Measurements from ENCODE around the gene NMNAT2. TPM values are rescaled to one million over a fixed set of nuclear protein-coding genes. Genes with fewer than 3 reads are reported as not detected.

The NMNAT2 gene
- total RNA-seq, 1 experiment from 2014 or later = 0.39 TPM

DNA sequence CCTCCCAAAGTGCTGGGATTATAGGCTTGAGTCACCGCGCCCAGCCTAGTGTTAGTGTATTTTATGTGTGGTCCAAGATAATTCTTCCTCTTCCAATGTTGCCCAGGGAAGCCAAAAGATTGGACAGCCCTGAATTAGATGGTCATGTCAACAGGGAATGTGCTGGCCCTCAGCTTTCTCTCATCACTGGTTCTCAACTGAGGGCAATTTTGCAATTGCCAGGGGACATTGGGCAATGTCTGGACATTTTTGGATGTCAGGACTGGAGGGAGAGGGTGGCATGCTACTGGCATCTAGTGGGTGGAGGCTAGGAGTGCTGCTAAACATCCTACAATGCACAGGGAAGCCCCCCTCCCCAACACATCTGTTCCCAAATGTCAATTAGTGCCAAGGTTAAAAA lies 137.1 kb downstream of the NMNAT2 start:
- ATAC-seq (no peak; the same call in 1 of the 2 replicates), DNase-seq (ENCODE audit: low read depth, low spot score) (no peak)
- Histone ChIP-seq H3K36me3 (ENCODE audit: control insufficient read depth, insufficient read depth, low read length) (no peaks in the 10 kb centered on the region), H3K9me3 (ENCODE audit: control insufficient read depth, insufficient read depth, low read depth, low read length) (no peaks in the 10 kb centered on the region), H3K4me1 (ENCODE audit: control insufficient read depth, insufficient read depth, low read length) (no peaks in the 10 kb centered on the region; the same call in 1 of the 2 replicates), H3K4me3 (ENCODE audit: low read depth in 2 of 2, low read length in 2 of 2) (no peak overlapping the region), H3K27ac (ENCODE audit: low read length) (no peak overlapping the region), H3K27me3 (ENCODE audit: control insufficient read depth, insufficient read depth, low read length) (no peaks in the 10 kb centered on the region)
- TF ChIP-seq CTCF (IDR thresholded peaks at IDR 0.05) (no peak), POLR2AphosphoS5 (IDR thresholded peaks at IDR 0.05; ENCODE audit: low read depth, low read length) (no peak), SIN3A (IDR thresholded peaks at IDR 0.05; ENCODE audit: borderline replicate concordance, insufficient read depth, low read depth, low read length) (no peak), TCF7L2 (IDR thresholded peaks at IDR 0.05; ENCODE audit: low read depth, low read length) (no peak)
- TF ChIP-seq, protein P1, sequence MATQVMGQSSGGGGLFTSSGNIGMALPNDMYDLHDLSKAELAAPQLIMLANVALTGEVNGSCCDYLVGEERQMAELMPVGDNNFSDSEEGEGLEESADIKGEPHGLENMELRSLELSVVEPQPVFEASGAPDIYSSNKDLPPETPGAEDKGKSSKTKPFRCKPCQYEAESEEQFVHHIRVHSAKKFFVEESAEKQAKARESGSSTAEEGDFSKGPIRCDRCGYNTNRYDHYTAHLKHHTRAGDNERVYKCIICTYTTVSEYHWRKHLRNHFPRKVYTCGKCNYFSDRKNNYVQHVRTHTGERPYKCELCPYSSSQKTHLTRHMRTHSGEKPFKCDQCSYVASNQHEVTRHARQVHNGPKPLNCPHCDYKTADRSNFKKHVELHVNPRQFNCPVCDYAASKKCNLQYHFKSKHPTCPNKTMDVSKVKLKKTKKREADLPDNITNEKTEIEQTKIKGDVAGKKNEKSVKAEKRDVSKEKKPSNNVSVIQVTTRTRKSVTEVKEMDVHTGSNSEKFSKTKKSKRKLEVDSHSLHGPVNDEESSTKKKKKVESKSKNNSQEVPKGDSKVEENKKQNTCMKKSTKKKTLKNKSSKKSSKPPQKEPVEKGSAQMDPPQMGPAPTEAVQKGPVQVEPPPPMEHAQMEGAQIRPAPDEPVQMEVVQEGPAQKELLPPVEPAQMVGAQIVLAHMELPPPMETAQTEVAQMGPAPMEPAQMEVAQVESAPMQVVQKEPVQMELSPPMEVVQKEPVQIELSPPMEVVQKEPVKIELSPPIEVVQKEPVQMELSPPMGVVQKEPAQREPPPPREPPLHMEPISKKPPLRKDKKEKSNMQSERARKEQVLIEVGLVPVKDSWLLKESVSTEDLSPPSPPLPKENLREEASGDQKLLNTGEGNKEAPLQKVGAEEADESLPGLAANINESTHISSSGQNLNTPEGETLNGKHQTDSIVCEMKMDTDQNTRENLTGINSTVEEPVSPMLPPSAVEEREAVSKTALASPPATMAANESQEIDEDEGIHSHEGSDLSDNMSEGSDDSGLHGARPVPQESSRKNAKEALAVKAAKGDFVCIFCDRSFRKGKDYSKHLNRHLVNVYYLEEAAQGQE (IDR thresholded peaks at IDR 0.05; ENCODE audit: insufficient read depth in 1 of 2, low read depth in 2 of 2, low read length in 1 of 2) = no peak
- CTCF ChIA-PET = no interaction called here
- POLR2A ChIA-PET = no interaction called here
- in situ Hi-C loops (cut with HindIII; ENCODE audit: low pct_unique_long_range_greater_than_20kb, low sequenced_read_pairs) (no loop called here), intact Hi-C loops (cut with micrococcal nuclease; ENCODE audit: unreplicated experiment) (loop anchor here (5.0 to 10.0 kb wide), 4 partner anchors 174 to 341 kb away; no protein-coding TSS in a partner anchor)
- BruUV-seq (replicated peaks) = no TSS peak

- no peak overlapping the region for H3K4me3 ChIP-seq (ENCODE audit: low read depth in 2 of 2, low read length in 2 of 2)
- no peaks in the 10 kb centered on the region for H3K27me3 ChIP-seq (ENCODE audit: control insufficient read depth, insufficient read depth, low read length)
- no peaks in the 10 kb centered on the region for H3K9me3 ChIP-seq (ENCODE audit: control insufficient read depth, insufficient read depth, low read depth, low read length)
- BruUV-seq (replicated peaks) = no TSS peak
- no peak overlapping the region for H3K27ac ChIP-seq (ENCODE audit: low read length)
- no peak for DNase-seq (ENCODE audit: low read depth, low spot score)
- intact Hi-C loops (cut with micrococcal nuclease; ENCODE audit: unreplicated experiment) = loop anchor here (5.0 to 10.0 kb wide), 4 partner anchors 175 to 342 kb away; no protein-coding TSS in a partner anchor
- H3K4me1 ChIP-seq (ENCODE audit: control insufficient read depth, insufficient read depth, low read length) = no peaks in the 10 kb centered on the region; the same call in 1 of the 2 replicates
- TF ChIP-seq CTCF (IDR thresholded peaks at IDR 0.05) (no peak), TCF7L2 (IDR thresholded peaks at IDR 0.05; ENCODE audit: low read depth, low read length) (no peak), POLR2AphosphoS5 (IDR thresholded peaks at IDR 0.05; ENCODE audit: low read depth, low read length) (no peak)
- TF ChIP-seq, protein P1 (IDR thresholded peaks at IDR 0.05; ENCODE audit: insufficient read depth in 1 of 2, low read depth in 2 of 2, low read length in 1 of 2) = no peak
- ATAC-seq = no peak; the same call in 1 of the 2 replicates
- no peaks in the 10 kb centered on the region for H3K36me3 ChIP-seq (ENCODE audit: control insufficient read depth, insufficient read depth, low read length)
- in situ Hi-C loops (cut with HindIII; ENCODE audit: low pct_unique_long_range_greater_than_20kb, low sequenced_read_pairs) = no loop called here
- CTCF ChIA-PET = no interaction called here
- POLR2A ChIA-PET = no interaction called here
These were observed 138.3 kb downstream of the NMNAT2 start for GRCh38 chr1:183279835-183280234.

Measured in Panc1 (cell line).